GM06990 (cell line): ENCODE results near the gene CDKN2AIP.

Source experiments
- DNase-seq: peaks from one replicate; pipeline ENCODE4 v3.0.0-alpha.2; 2011; ENCODE audit not compliant: insufficient read length; ENCODE audit errors: extremely low read depth
- H3K27me3 ChIP-seq: replicated peaks from 2 replicates; pipeline ENCODE4 v1.6.0; 2011; ENCODE audit warnings: low read length; ENCODE audit not compliant: control insufficient read depth, insufficient read depth
- H3K36me3 ChIP-seq: 2 replicates; pipeline ENCODE4 v1.5.1; 2011; ENCODE audit warnings: low read length; ENCODE audit not compliant: control insufficient read depth, insufficient read depth
- H3K4me3 ChIP-seq: replicated peaks from 2 replicates; pipeline ENCODE4 v1.5.1; 2011; ENCODE audit warnings: low read depth, mild to moderate bottlenecking, control low read depth, low read length
- CTCF ChIP-seq: IDR thresholded peaks from 2 replicates; pipeline ENCODE4 v1.5.1; 2011; ENCODE audit warnings: low read length, control low read depth, mild to moderate bottlenecking, inconsistent platforms; ENCODE audit not compliant: insufficient read depth, poor library complexity, severe bottlenecking

CDKN2AIP gene

GRCh38 chr4:183467246-183467645 lies 22.8 kb downstream of the CDKN2AIP start:
- no peak for DNase-seq
- TF ChIP-seq CTCF: no peak
- no peak overlapping the region for H3K4me3 ChIP-seq
- H3K36me3 ChIP-seq: no peaks in the 10 kb centered on the region
- no peaks in the 10 kb centered on the region for H3K27me3 ChIP-seq

GRCh38 chr4:183468210-183469095 lies 24.0 kb downstream of the CDKN2AIP start:
- Histone ChIP-seq H3K27me3 (no peaks in the 10 kb centered on the region), H3K4me3 (no peak overlapping the region), H3K36me3 (no peaks in the 10 kb centered on the region)
- no peak for DNase-seq
- no peak for TF ChIP-seq CTCF

- H3K36me3 ChIP-seq: no peaks in the 10 kb centered on the region
- H3K4me3 ChIP-seq: no peak overlapping the region
- no peak for DNase-seq
- TF ChIP-seq CTCF: no peak
- no peaks in the 10 kb centered on the region for H3K27me3 ChIP-seq
Observed at GRCh38 chr4:183469285-183469684, 24.8 kb downstream of the CDKN2AIP start.

GRCh38 chr4:183469936-183470335 lies 25.5 kb downstream of the CDKN2AIP start:
- DNase-seq: no peak
- Histone ChIP-seq H3K36me3 (no peaks in the 10 kb centered on the region), H3K27me3 (no peaks in the 10 kb centered on the region), H3K4me3 (no peak overlapping the region)
- no peak for TF ChIP-seq CTCF

GRCh38 chr4:183470821-183471220 lies 26.4 kb downstream of the CDKN2AIP start:
- DNase-seq: no peak
- H3K36me3 ChIP-seq: no peaks in the 10 kb centered on the region
- no peaks in the 10 kb centered on the region for H3K27me3 ChIP-seq
- TF ChIP-seq CTCF: no peak
- no peak overlapping the region for H3K4me3 ChIP-seq
